Measurements from ENCODE around the gene ATXN1.

ATXN1 gene

GRCh38 chr6:16498237-16498636 lies 263.0 kb downstream of the ATXN1 start:
- DNase-seq (ENCODE audit: low spot score): no peak

DNA sequence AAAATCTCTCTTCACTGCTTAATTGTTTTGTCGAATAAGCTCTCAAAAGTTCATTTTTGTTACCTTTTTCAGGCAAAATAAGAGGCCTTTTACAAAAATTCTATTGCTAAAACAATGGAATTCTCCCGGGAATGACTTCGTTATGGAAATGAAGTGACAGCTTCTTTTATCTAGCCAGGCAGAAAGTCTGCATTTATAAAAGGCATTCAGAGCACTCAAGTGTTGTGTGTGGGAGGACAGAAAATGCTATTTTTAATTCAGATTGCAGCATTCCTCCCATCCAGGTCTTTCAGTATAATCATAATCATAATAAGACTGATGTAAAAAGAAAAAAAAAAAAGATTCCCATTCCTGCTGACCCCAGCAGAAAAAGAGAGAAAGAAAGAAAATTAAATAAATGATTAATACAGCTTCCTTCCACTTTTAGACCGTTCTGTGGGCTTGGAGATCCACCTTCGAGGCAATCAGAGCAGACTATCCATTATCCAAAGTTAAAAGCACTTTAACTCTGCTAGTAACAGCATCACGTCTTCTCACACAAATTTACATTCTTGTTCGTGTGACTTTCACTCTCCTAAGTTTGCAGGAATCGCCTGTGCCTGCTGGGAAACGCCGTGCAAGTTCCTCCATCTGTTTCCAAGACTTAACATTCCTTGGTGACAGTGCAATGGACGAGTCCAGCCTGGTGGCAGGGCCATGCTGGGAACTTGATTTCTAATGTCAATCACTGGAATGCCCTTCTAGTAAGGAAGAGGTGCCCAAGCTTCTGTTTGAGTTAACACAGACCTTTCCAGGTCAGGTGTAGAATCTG lies 264.1 kb downstream of the ATXN1 start:
- DNase-seq (ENCODE audit: low spot score): no peak

GRCh38 chr6:16496210-16496609 lies 265.1 kb downstream of the ATXN1 start:
- no peak for DNase-seq (ENCODE audit: low spot score)

DNA sequence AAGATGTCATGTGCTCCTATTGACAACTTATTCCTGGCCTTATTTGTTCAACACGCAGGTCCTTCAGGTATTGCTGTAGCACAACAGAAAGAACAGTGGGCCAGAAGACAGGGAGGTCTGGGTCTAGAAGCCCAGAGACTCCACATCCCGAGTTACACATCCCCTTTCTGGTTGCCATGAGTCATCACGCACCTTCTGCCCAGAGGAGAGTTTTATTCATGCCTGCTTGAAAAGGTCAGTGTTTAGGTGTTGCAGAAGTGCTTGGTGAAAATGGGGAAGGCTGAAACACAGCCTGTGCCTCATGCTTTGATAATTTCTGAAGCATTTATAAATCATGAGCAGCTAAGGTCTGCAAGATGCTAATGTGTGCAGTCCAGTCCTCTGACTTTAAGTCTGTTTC lies 266.5 kb downstream of the ATXN1 start:
- no peak for DNase-seq (ENCODE audit: low spot score)

GRCh38 chr6:16493802-16494201 lies 267.5 kb downstream of the ATXN1 start:
- DNase-seq (ENCODE audit: low spot score): no peak

- DNase-seq (ENCODE audit: low spot score): no peak
These were observed 268.1 kb downstream of the ATXN1 start for GRCh38 chr6:16493112-16493511.

- no peak for DNase-seq (ENCODE audit: low spot score)
These were observed 269.5 kb downstream of the ATXN1 start for GRCh38 chr6:16491666-16492313.

GRCh38 chr6:16490616-16491015 lies 270.6 kb downstream of the ATXN1 start:
- DNase-seq (ENCODE audit: low spot score): no peak

GRCh38 chr6:16488813-16489212 lies 272.4 kb downstream of the ATXN1 start:
- no peak for DNase-seq (ENCODE audit: low spot score)

- no peak for DNase-seq (ENCODE audit: low spot score)
These were observed 273.1 kb downstream of the ATXN1 start for GRCh38 chr6:16487996-16488674.

DNA sequence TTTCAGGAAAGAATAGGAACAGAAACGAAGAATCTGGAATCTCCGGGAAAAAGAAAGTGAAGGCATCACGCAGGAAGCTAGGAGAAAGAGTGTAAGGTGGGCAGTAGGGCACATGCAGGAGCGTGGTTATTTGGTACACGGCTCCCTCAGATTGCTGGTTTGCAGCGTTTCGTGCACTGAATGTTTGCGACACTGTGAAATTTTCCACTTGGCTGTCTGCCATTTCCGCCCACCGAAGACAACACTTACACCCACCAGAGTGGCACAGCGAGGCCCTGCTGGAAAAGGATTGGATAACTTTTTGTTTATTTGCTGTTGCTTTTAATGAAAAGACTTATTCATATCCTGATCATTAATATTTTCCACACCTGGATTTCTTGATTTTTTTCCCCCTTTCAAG lies 274.6 kb downstream of the ATXN1 start:
- DNase-seq (ENCODE audit: low spot score): no peak

DNA sequence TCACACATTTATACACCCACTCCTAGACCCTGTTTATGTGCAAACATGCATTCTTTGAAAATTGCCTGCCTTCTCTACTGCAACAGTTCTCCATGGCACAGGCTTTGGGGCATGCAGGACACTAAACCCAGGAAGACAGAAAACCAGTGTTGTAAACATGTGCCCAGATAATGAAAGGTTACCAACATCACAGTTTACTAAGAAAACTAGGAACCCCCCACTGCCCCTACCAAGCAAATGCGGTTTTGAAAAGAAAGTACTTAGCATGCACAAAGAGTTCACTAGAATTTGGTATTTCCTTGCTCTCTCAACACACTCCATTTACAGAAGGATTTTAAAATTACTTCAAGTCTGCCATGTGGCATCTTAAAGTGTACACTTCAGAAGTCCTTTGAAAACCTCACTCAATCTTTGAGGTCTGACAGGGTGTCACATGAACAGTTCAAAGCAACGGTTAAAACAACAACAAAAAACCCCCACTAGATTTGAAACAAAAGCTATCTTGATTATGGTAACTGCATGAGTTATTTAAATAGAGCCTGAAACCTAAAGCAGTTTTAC lies 277.9 kb downstream of the ATXN1 start:
- DNase-seq (ENCODE audit: low spot score): no peak

DNA sequence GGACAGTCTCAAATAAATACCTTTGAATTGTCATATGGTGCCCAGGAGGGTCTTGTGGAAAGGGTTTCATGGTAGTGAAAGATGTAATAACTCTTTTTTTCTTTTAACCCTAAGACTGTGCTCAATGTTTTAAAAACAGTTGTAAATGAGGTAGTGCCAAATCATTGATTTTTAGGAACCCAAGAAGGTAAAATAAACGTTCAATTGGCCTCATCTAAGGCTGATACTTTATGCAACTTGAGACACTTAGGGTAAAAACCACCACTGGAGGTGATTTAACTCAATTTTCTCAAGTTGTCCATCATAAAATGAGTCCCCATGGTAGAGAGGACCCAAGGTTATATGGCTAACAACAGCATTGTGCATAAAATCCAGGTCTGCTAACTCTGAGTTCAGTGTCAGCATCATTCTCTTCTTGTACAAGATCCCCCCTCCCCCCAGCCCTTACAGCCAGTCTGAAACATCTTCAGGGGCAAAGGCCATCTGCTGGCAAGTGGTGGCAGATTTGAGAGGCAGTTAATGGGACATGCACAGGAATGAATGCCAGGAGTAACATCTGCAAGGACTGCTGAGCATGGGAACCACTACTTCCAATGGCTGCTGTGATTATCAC lies 278.5 kb downstream of the ATXN1 start:
- no peak for DNase-seq (ENCODE audit: low spot score)

DNA sequence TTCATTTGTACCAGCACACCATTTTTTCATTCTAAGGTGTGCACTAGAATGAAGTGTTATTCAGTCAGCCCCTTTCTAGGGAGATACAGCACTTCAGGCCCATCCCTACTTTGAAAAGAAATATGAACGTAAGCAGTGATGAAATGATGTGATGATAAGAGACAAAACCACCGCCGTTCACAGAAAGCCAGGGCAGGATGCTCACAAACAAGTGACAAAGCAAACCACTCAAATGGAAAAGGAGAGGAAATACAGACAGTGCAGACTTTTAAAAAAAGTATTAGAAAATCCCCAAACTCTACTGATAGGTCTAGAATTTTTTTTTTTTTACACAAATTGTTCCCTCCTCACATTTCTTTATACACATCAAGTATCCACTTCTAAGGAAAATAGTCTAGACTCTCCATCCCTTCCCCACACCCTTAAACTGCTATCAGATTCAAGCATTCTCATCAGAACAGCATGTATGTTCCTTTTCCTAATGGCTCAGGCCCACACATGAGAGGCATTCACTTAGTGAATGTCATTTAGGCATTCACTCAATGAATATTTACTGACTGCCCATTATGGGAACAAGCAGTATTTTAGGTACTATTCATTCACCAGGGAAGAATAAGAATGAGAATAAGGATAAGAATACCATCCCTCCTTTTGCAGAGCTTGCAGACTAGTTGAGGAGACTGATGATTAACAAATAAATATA lies 279.4 kb downstream of the ATXN1 start:
- no peak for DNase-seq (ENCODE audit: low spot score)

- no peak for DNase-seq (ENCODE audit: low spot score)
These were observed 280.3 kb downstream of the ATXN1 start for GRCh38 chr6:16480763-16481560.

GRCh38 chr6:16477367-16478149 lies 283.7 kb downstream of the ATXN1 start:
- no peak for DNase-seq (ENCODE audit: low spot score)

GRCh38 chr6:16476861-16477260 lies 284.4 kb downstream of the ATXN1 start:
- DNase-seq (ENCODE audit: low spot score): no peak

- DNase-seq (ENCODE audit: low spot score): no peak
These were observed 285.8 kb downstream of the ATXN1 start for GRCh38 chr6:16475494-16475781.

- no peak for DNase-seq (ENCODE audit: low spot score)
These were observed 286.3 kb downstream of the ATXN1 start for GRCh38 chr6:16474772-16475493.
